Measurements from ENCODE around the gene PPIAL4G. TPM values are rescaled to one million over a fixed set of nuclear protein-coding genes. Genes with fewer than 3 reads are reported as not detected.
"Not testable (repeated sequence)": the region's sequence is repeated elsewhere in the genome, so short reads cannot be mapped to it uniquely, and the experiment has no call there.

Gene PPIAL4G
- total RNA-seq, 2 donors from 2014 or later: 0.14 to 0.42 TPM

DNA sequence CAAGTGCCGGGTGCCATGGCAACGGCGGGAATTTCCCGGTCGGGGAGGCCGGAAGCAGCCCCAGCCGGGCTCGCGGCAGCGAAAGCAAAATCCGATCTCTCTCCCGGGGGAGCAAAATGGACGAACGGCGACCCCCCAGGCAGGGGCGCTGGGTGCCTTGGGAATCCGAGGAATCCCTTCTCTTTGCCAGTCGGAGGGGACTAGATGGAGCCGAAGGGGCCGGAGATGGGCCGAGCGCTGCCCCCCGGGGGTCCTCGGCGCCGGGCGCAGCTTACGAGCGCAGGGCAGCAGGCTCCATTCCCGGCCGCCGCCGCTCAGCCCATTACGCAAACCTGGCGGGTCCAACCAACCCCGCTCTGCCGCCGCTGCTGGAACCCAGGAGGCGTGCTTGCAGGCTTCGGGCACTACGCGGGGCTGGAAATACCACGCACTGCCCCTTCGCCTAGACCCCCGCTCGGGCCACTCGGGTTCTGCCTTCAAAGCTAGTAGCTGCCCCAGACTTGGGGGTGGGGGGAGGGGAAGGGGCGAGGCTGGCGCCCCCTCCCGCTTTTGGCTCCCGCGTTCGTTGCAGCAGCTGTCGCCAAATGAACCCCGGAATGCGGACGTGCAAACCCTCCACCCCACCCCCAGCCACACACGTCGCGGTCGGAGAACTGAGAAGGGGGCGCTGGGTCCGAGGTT is 24.1 kb downstream of the PPIAL4G start:
- DNase-seq: peak; percentile 37 to 43
- not testable (repeated sequence) for H3K9me3 Mint-ChIP-seq; H3K27me3 Mint-ChIP-seq (ENCODE audit: low read depth); H3K27ac Mint-ChIP-seq; H3K4me1 Mint-ChIP-seq (ENCODE audit: low read depth); H3K36me3 Mint-ChIP-seq (ENCODE audit: insufficient read depth in 2 of 2); ATAC-seq (replicated peaks in 1 of 2)
- H3K4me3 Mint-ChIP-seq: peak overlapping the region; percentile 50 to 75

DNA sequence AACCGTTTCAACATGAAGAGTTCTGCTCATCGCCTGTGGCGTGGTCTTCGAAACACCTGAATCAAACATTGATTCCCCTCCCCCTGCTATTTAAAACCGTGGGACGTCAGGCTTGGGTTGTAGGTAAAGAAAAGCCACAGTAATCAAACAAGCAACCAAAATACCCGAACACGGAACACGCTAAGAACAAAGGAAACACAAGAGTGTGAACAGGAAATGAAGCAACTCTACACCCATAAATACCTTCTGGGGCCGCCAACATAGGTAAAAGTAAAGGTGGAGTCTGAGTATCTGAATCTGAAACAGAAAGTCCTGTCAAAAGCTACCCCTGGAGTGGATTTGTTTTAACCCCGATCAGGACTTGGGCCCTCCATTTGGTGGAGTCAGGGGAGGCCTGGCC is 24.7 kb downstream of the PPIAL4G start:
- H3K36me3 Mint-ChIP-seq (ENCODE audit: insufficient read depth in 2 of 2); H3K9me3 Mint-ChIP-seq; H3K27me3 Mint-ChIP-seq (ENCODE audit: low read depth); ATAC-seq (replicated peaks in 1 of 2); H3K4me1 Mint-ChIP-seq (ENCODE audit: low read depth): not testable (repeated sequence)
- Mint-ChIP-seq H3K4me3 (peak overlapping the region; percentile 83 to 92), H3K27ac (peak overlapping the region; percentile 95)
- DNase-seq: peak; percentile 60 to 61

DNA sequence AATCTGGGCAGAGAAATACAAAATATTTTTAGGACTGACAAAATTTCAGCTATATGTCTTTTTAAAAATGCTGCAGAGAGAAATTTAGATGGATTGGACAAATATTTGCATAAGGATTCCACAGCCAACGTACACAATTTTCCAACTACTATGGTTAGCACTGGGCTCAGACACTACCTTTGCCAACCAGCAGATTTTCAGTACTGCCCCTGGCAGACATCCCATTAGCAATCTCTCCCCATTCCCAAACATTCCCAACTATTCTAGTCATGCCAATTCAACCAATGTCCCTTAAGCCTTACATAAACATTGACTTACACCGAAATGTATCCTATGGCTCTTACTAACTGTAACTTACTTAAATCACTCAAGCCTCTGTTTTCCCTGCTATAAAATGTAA is 30.3 kb downstream of the PPIAL4G start:
- H3K4me3 Mint-ChIP-seq: peak overlapping the region in 1 of 2 donors; percentile 19
- ATAC-seq (replicated peaks in 1 of 2); H3K27me3 Mint-ChIP-seq (ENCODE audit: low read depth); H3K9me3 Mint-ChIP-seq; H3K27ac Mint-ChIP-seq; H3K36me3 Mint-ChIP-seq (ENCODE audit: insufficient read depth in 2 of 2); DNase-seq: not testable (repeated sequence)
- H3K4me1 Mint-ChIP-seq (ENCODE audit: low read depth): peaks cover 11% of the 10 kb centered on the region

- not testable (repeated sequence) for DNase-seq; H3K27ac Mint-ChIP-seq; H3K36me3 Mint-ChIP-seq (ENCODE audit: insufficient read depth in 2 of 2); H3K4me3 Mint-ChIP-seq; H3K9me3 Mint-ChIP-seq; H3K27me3 Mint-ChIP-seq (ENCODE audit: low read depth); ATAC-seq (replicated peaks in 1 of 2)
- H3K4me1 Mint-ChIP-seq (ENCODE audit: low read depth): peaks cover 40% of the 10 kb centered on the region
These were observed 43.3 kb downstream of the PPIAL4G start for GRCh38 chr1:148439654-148440325.

GRCh38 chr1:148435406-148435805 is 47.7 kb downstream of the PPIAL4G start:
- Mint-ChIP-seq H3K4me1 (ENCODE audit: low read depth) (peaks cover 70% of the 10 kb centered on the region), H3K36me3 (ENCODE audit: insufficient read depth in 2 of 2) (peaks cover 0 to 14% of the 10 kb centered on the region in 2 donors)
- ATAC-seq (replicated peaks in 1 of 2): no peak

DNA sequence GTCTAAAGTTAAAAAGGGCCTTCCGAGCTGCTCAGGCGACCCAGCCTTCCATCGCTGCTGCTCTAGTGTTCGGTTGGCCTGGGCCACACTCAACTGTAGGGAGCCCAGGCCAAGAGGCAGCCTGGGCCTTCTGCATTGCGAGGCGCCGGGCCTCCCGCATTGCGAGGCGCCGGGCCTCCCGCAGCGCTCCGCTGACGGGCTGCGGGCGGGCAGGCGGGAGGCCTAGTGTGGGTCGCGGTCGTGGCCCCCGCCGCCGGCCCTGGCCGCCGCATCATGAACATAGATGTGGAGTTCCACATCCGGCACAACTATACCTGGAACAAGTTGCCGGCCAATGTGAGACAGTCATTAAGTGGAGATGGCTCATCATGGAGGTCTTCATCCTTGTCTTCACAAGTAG is 48.3 kb downstream of the PPIAL4G start:
- peaks cover 69% of the 10 kb centered on the region for H3K4me1 Mint-ChIP-seq (ENCODE audit: low read depth)
- ATAC-seq (replicated peaks in 1 of 2): no peak
- no peak for DNase-seq
- no peak overlapping the region for H3K27ac Mint-ChIP-seq
- H3K4me3 Mint-ChIP-seq: no peak overlapping the region
- H3K9me3 Mint-ChIP-seq: no peaks in the 10 kb centered on the region
- H3K36me3 Mint-ChIP-seq (ENCODE audit: insufficient read depth in 2 of 2): peaks cover 0 to 14% of the 10 kb centered on the region in 2 donors
- no peaks in the 10 kb centered on the region for H3K27me3 Mint-ChIP-seq (ENCODE audit: low read depth)

More at GRCh38 chr1:148435406-148435805, 47.7 kb downstream of the PPIAL4G start:
- Mint-ChIP-seq H3K9me3 (no peaks in the 10 kb centered on the region), H3K27me3 (ENCODE audit: low read depth) (no peaks in the 10 kb centered on the region), H3K4me3 (no peak overlapping the region), H3K27ac (no peak overlapping the region)
- no peak for DNase-seq

DNA sequence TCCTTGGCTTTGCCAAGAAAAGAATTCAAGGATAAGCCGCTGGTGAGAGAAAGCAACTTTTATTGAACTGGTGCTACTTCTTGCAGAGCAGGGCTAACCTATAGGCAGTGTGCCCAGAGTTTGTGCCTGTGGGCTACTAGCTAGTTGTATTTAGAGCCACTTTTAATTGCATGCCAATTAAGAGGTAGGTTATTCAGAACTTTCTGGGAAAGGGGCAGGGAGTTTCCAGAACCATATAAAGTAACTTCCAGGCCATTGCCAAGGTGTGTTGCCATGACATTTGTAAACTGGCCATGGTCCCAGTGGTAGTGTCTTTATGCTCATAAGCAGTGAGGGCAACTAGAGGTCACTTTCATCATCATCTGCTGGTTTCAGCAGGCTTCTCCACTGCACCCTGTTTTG is 50.2 kb downstream of the PPIAL4G start:
- not testable (repeated sequence) for ATAC-seq (replicated peaks in 1 of 2); H3K27me3 Mint-ChIP-seq (ENCODE audit: low read depth); H3K4me3 Mint-ChIP-seq; DNase-seq; H3K9me3 Mint-ChIP-seq
- Mint-ChIP-seq H3K36me3 (ENCODE audit: insufficient read depth in 2 of 2) (peaks cover 5 to 23% of the 10 kb centered on the region in 2 donors), H3K27ac (peak overlapping the region; percentile 59), H3K4me1 (ENCODE audit: low read depth) (peaks cover 67% of the 10 kb centered on the region)

Other genes with a start within 250 kb of the PPIAL4G start
- gene NBPF14, start 112.7 kb upstream of the PPIAL4G start, total RNA-seq: 10 to 100 TPM; 19.8 to 20.0 TPM